Activated CD4-positive, alpha-beta T cell treated with anti-CD3 and anti-CD28 coated beads, Interleukin-2, amount 10 ng/mL, durations not matched to agents 24 days and 14 days (primary cell): Measurements from ENCODE around the gene BICDL1. TPM values are rescaled to one million over a fixed set of nuclear protein-coding genes. Genes with fewer than 3 reads are reported as not detected.
"Not testable (repeated sequence)": the region's sequence is repeated elsewhere in the genome, so short reads cannot be mapped to it uniquely, and the experiment has no call there.

Experiments
- DNase-seq: peaks from one replicate; pipeline ENCODE4 v3.0.0; 2022
- H3K27ac Mint-ChIP-seq: one replicate; pipeline ENCODE4 v1.8.0; 2022; ENCODE audit warnings: mild to moderate bottlenecking, mixed read lengths
- H3K27me3 Mint-ChIP-seq: one replicate; pipeline ENCODE4 v1.8.0; 2022; ENCODE audit warnings: mixed read lengths
- H3K36me3 Mint-ChIP-seq: one replicate; pipeline ENCODE4 v1.8.0; 2022; ENCODE audit warnings: low read depth, mild to moderate bottlenecking, mixed read lengths
- H3K4me1 Mint-ChIP-seq: one replicate; pipeline ENCODE4 v1.8.0; 2021; ENCODE audit warnings: mixed read lengths
- H3K4me3 Mint-ChIP-seq: one replicate; pipeline ENCODE4 v1.8.0; 2022; ENCODE audit warnings: mild to moderate bottlenecking, moderate library complexity, mixed read lengths
- H3K9me3 Mint-ChIP-seq: one replicate; pipeline ENCODE4 v1.8.0; 2021; ENCODE audit warnings: mixed read lengths
- intact Hi-C: fragments of 100-400 bp; cut with micrococcal nuclease; formaldehyde crosslinking; loops from one replicate; pipeline ENCODE4 v1.15.1; 2023
- total RNA-seq: library from RNA; stranded (reverse); gene quantifications from 2 replicates; pipeline ENCODE4 v1.2.3, GENCODE V29; 2022

The BICDL1 gene
- 148 and 154 TPM in 2 replicates for total RNA-seq

GRCh38 chr12:119988472-119989360, at the start of gene BICDL1:
BICDL1 (plus strand) TSS chr12:119989236; CDS start chr12:119989869, 633 bp downstream.
- peak within 1 kb of the TSS; percentile 96 for H3K27ac Mint-ChIP-seq
- peaks cover 5% of the 10 kb centered on the region for H3K27me3 Mint-ChIP-seq
- peak; percentile 99 for DNase-seq
- peaks cover 32% of the 10 kb centered on the region for H3K4me1 Mint-ChIP-seq
- peaks cover 36% of the 10 kb centered on the region for H3K36me3 Mint-ChIP-seq
- intact Hi-C loops: loop anchor here (1.0 kb wide), 3 partner anchors 8 to 99 kb away; no protein-coding TSS in a partner anchor
- H3K4me3 Mint-ChIP-seq: peak within 1 kb of the TSS; percentile 93
- H3K9me3 Mint-ChIP-seq: no peaks in the 10 kb centered on the region

GRCh38 chr12:119940897-119941296, 48.1 kb upstream of the BICDL1 start:
- no peaks in the 10 kb centered on the region for H3K4me1 Mint-ChIP-seq
- intact Hi-C loops: no loop called here
- peaks cover 13% of the 10 kb centered on the region for H3K27me3 Mint-ChIP-seq
- DNase-seq: no peak
- no peak overlapping the region for H3K27ac Mint-ChIP-seq
- H3K4me3 Mint-ChIP-seq: no peak overlapping the region
- no peaks in the 10 kb centered on the region for H3K9me3 Mint-ChIP-seq
- H3K36me3 Mint-ChIP-seq: no peaks in the 10 kb centered on the region

GRCh38 chr12:119942386-119942785, 46.6 kb upstream of the BICDL1 start:
- H3K9me3 Mint-ChIP-seq: no peaks in the 10 kb centered on the region
- no peaks in the 10 kb centered on the region for H3K4me1 Mint-ChIP-seq
- no peak overlapping the region for H3K27ac Mint-ChIP-seq
- H3K27me3 Mint-ChIP-seq: peaks cover 11% of the 10 kb centered on the region
- no peak for DNase-seq
- no peaks in the 10 kb centered on the region for H3K36me3 Mint-ChIP-seq
- intact Hi-C loops: no loop called here
- no peak overlapping the region for H3K4me3 Mint-ChIP-seq

- intact Hi-C loops: no loop called here
- no peak overlapping the region for H3K4me3 Mint-ChIP-seq
- peaks cover 6% of the 10 kb centered on the region for H3K27me3 Mint-ChIP-seq
- no peak for DNase-seq
- no peaks in the 10 kb centered on the region for H3K4me1 Mint-ChIP-seq
- no peaks in the 10 kb centered on the region for H3K36me3 Mint-ChIP-seq
- no peak overlapping the region for H3K27ac Mint-ChIP-seq
- no peaks in the 10 kb centered on the region for H3K9me3 Mint-ChIP-seq
Measured at GRCh38 chr12:119946213-119946612, 42.8 kb upstream of the BICDL1 start.

GRCh38 chr12:119949145-119949544, 39.9 kb upstream of the BICDL1 start:
- peaks cover 6% of the 10 kb centered on the region for H3K27me3 Mint-ChIP-seq
- intact Hi-C loops: no loop called here

GRCh38 chr12:119949594-119949993, 39.4 kb upstream of the BICDL1 start:
- H3K27me3 Mint-ChIP-seq: peaks cover 6% of the 10 kb centered on the region
- no peak overlapping the region for H3K27ac Mint-ChIP-seq
- H3K4me3 Mint-ChIP-seq: no peak overlapping the region
- intact Hi-C loops: no loop called here
- no peaks in the 10 kb centered on the region for H3K9me3 Mint-ChIP-seq
- no peak for DNase-seq
- H3K4me1 Mint-ChIP-seq: no peaks in the 10 kb centered on the region
- no peaks in the 10 kb centered on the region for H3K36me3 Mint-ChIP-seq

More at GRCh38 chr12:119949145-119949544, 39.9 kb upstream of the BICDL1 start:
- Mint-ChIP-seq H3K9me3 (no peaks in the 10 kb centered on the region), H3K36me3 (no peaks in the 10 kb centered on the region), H3K4me3 (no peak overlapping the region), H3K4me1 (no peaks in the 10 kb centered on the region), H3K27ac (no peak overlapping the region)
- DNase-seq: no peak

GRCh38 chr12:119956047-119956446, 33.0 kb upstream of the BICDL1 start:
- no peak for DNase-seq
- no peaks in the 10 kb centered on the region for H3K4me1 Mint-ChIP-seq
- no peaks in the 10 kb centered on the region for H3K36me3 Mint-ChIP-seq
- H3K9me3 Mint-ChIP-seq: peaks cover 18% of the 10 kb centered on the region
- intact Hi-C loops: no loop called here
- H3K4me3 Mint-ChIP-seq: no peak overlapping the region
- no peak overlapping the region for H3K27ac Mint-ChIP-seq
- no peaks in the 10 kb centered on the region for H3K27me3 Mint-ChIP-seq

GRCh38 chr12:119957135-119957534, 31.9 kb upstream of the BICDL1 start:
- Mint-ChIP-seq H3K27ac (no peak overlapping the region), H3K9me3 (peaks cover 18% of the 10 kb centered on the region), H3K27me3 (no peaks in the 10 kb centered on the region), H3K4me3 (no peak overlapping the region), H3K4me1 (no peaks in the 10 kb centered on the region), H3K36me3 (no peaks in the 10 kb centered on the region)
- intact Hi-C loops: no loop called here
- DNase-seq: no peak

- DNase-seq: no peak
- Mint-ChIP-seq H3K4me3 (no peak overlapping the region), H3K27ac (no peak overlapping the region), H3K27me3 (no peaks in the 10 kb centered on the region), H3K36me3 (no peaks in the 10 kb centered on the region), H3K4me1 (peaks cover 2% of the 10 kb centered on the region), H3K9me3 (peaks cover 18% of the 10 kb centered on the region)
- intact Hi-C loops: no loop called here
Measured at GRCh38 chr12:119959435-119959834, 29.6 kb upstream of the BICDL1 start.

GRCh38 chr12:119964123-119964522, 24.9 kb upstream of the BICDL1 start:
- Mint-ChIP-seq H3K4me1 (peaks cover 2% of the 10 kb centered on the region), H3K27me3 (peaks cover 6% of the 10 kb centered on the region), H3K4me3 (no peak overlapping the region), H3K9me3 (no peaks in the 10 kb centered on the region), H3K36me3 (no peaks in the 10 kb centered on the region), H3K27ac (no peak overlapping the region)
- DNase-seq: no peak
- intact Hi-C loops: no loop called here

GRCh38 chr12:119964929-119965328, 24.1 kb upstream of the BICDL1 start:
- Mint-ChIP-seq H3K36me3 (no peaks in the 10 kb centered on the region), H3K27me3 (peaks cover 8% of the 10 kb centered on the region), H3K4me1 (peaks cover 2% of the 10 kb centered on the region), H3K9me3 (no peaks in the 10 kb centered on the region), H3K27ac (no peak overlapping the region), H3K4me3 (no peak overlapping the region)
- DNase-seq: no peak
- intact Hi-C loops: no loop called here

- Mint-ChIP-seq H3K4me1 (peaks cover 12% of the 10 kb centered on the region), H3K9me3 (no peaks in the 10 kb centered on the region), H3K4me3 (peak overlapping the region; percentile 42), H3K27ac (peak overlapping the region; percentile 90), H3K27me3 (peaks cover 12% of the 10 kb centered on the region), H3K36me3 (no peaks in the 10 kb centered on the region)
- intact Hi-C loops: loop anchor here (1.0 to 2.0 kb wide), 3 partner anchors 8 to 107 kb away; no protein-coding TSS in a partner anchor
- peak; percentile 61 for DNase-seq
Measured at GRCh38 chr12:119980242-119980641, 8.8 kb upstream of the BICDL1 start.

- not testable (repeated sequence) for DNase-seq, H3K4me3 Mint-ChIP-seq, H3K36me3 Mint-ChIP-seq, H3K9me3 Mint-ChIP-seq
- H3K4me1 Mint-ChIP-seq: peaks cover 12% of the 10 kb centered on the region
- peak overlapping the region; percentile 56 for H3K27ac Mint-ChIP-seq
- intact Hi-C loops: loop anchor here (1.0 to 2.0 kb wide), 3 partner anchors 8 to 106 kb away; no protein-coding TSS in a partner anchor
- H3K27me3 Mint-ChIP-seq: peaks cover 12% of the 10 kb centered on the region
Measured at GRCh38 chr12:119980702-119981101, 8.3 kb upstream of the BICDL1 start.

GRCh38 chr12:119989361-119989730, 310 bp downstream of the BICDL1 start:
- Mint-ChIP-seq H3K27me3 (peaks cover 4% of the 10 kb centered on the region), H3K36me3 (peaks cover 42% of the 10 kb centered on the region), H3K27ac (peak overlapping the region; percentile 86), H3K4me1 (peaks cover 35% of the 10 kb centered on the region), H3K9me3 (no peaks in the 10 kb centered on the region), H3K4me3 (peak overlapping the region; percentile 84)
- DNase-seq: no peak
- intact Hi-C loops: no loop called here
